WTC11 (cell line): ENCODE data around the gene DENND1B. TPM values are rescaled to one million over a fixed set of nuclear protein-coding genes. Genes with fewer than 3 reads are reported as not detected.

Experiments
- ATAC-seq: fragments of 200-7000 bp; cut with Tn5 transposase; 2 replicates; pipeline ENCODE4 v1.10.0; 2021; ENCODE audit warnings: mild to moderate bottlenecking, moderate library complexity
- CTCF ChIA-PET: fragments of 300-600 bp; sonication (Branson Sonifier 250); formaldehyde crosslinking; loops from one replicate; lab custom pipeline; 2021; ENCODE audit warnings: antibody characterized with exemption; lab: Charles Lee
- POLR2A ChIA-PET: fragments of 350-600 bp; sonication (Branson Sonifier 250); formaldehyde crosslinking; loops from one replicate; lab custom pipeline; 2021; ENCODE audit warnings: antibody characterized with exemption; lab: Charles Lee
- DNase-seq: peaks from one replicate; pipeline ENCODE4 v3.0.0; 2021; ENCODE audit warnings: low spot score
- H3K27ac Mint-ChIP-seq: 2 replicates; pipeline ENCODE4 v1.8.0; 2021; ENCODE audit warnings: mixed read lengths
- H3K27me3 Mint-ChIP-seq: 2 replicates; pipeline ENCODE4 v1.8.0; 2021; ENCODE audit warnings: low read depth, mild to moderate bottlenecking, moderate library complexity, mixed read lengths
- H3K36me3 Mint-ChIP-seq: 2 replicates; pipeline ENCODE4 v1.8.0; 2021; ENCODE audit warnings: mixed read lengths
- H3K4me1 Mint-ChIP-seq: 2 replicates; pipeline ENCODE4 v1.8.0; 2022; ENCODE audit warnings: mixed read lengths
- H3K4me3 Mint-ChIP-seq: 2 replicates; pipeline ENCODE4 v1.8.0; 2021; ENCODE audit warnings: mild to moderate bottlenecking, moderate library complexity, mixed read lengths
- H3K9me3 Mint-ChIP-seq: 2 replicates; pipeline ENCODE4 v1.8.0; 2021; ENCODE audit warnings: mixed read lengths
- CDX4 ChIP-seq: fragments of 250-450 bp; sonication (Bioruptor Pico); IDR thresholded peaks from 2 replicates; pipeline ENCODE4 v1.9.0; 2021; ENCODE audit warnings: moderate library complexity, mild to moderate bottlenecking, inconsistent platforms, borderline replicate concordance
- E2F4 ChIP-seq: sonication (generic); formaldehyde crosslinking; IDR thresholded peaks from 2 replicates; pipeline ENCODE4 v1.8.1; 2022; ENCODE audit warnings: low read depth, mild to moderate bottlenecking, moderate library complexity, missing genetic modification reagents, borderline replicate concordance
- ERG ChIP-seq: fragments of 250-450 bp; sonication (Bioruptor Pico); IDR thresholded peaks from 2 replicates; pipeline ENCODE4 v1.8.0; 2021; ENCODE audit warnings: mild to moderate bottlenecking
- ESRRA ChIP-seq: sonication (generic); formaldehyde crosslinking; IDR thresholded peaks from 2 replicates; pipeline ENCODE4 v1.8.1; 2022; ENCODE audit warnings: mild to moderate bottlenecking, missing genetic modification reagents, borderline replicate concordance
- FOXP1 ChIP-seq: sonication (generic); formaldehyde crosslinking; IDR thresholded peaks from 2 replicates; pipeline ENCODE4 v1.8.0; 2022; ENCODE audit warnings: missing genetic modification reagents, mild to moderate bottlenecking, moderate library complexity, borderline replicate concordance
- GRHL2 ChIP-seq: fragments of 250-450 bp; sonication (Bioruptor Pico); IDR thresholded peaks from 2 replicates; pipeline ENCODE4 v1.8.0; 2022; ENCODE audit warnings: mild to moderate bottlenecking, moderate library complexity; ENCODE audit not compliant: insufficient replicate concordance, severe bottlenecking
- KAT7 ChIP-seq: sonication (generic); formaldehyde crosslinking; IDR thresholded peaks from 2 replicates; pipeline ENCODE4 v1.8.1; 2023; ENCODE audit warnings: missing genetic modification reagents, mild to moderate bottlenecking, borderline replicate concordance
- MXD4 ChIP-seq: fragments of 250-450 bp; sonication (Bioruptor Pico); IDR thresholded peaks from 2 replicates; pipeline ENCODE4 v1.8.0; 2021; ENCODE audit warnings: mild to moderate bottlenecking, moderate library complexity, borderline replicate concordance
- NR1H2 ChIP-seq: sonication (generic); formaldehyde crosslinking; IDR thresholded peaks from 2 replicates; pipeline ENCODE4 v1.9.0; 2021; ENCODE audit warnings: mild to moderate bottlenecking, moderate library complexity, missing genetic modification reagents
- NR2C2 ChIP-seq: sonication (generic); formaldehyde crosslinking; IDR thresholded peaks from 2 replicates; pipeline ENCODE4 v1.8.0; 2022; ENCODE audit warnings: mild to moderate bottlenecking, missing genetic modification reagents
- NR3C1 ChIP-seq: sonication (generic); formaldehyde crosslinking; conservative IDR thresholded peaks from 2 replicates; pipeline ENCODE4 v1.8.1; 2023; ENCODE audit warnings: low read depth, mild to moderate bottlenecking, missing genetic modification reagents
- PRRX2 ChIP-seq: fragments of 250-450 bp; sonication (Bioruptor Pico); IDR thresholded peaks from 2 replicates; pipeline ENCODE4 v1.8.0; 2021; ENCODE audit warnings: mild to moderate bottlenecking
- TCF7 ChIP-seq: sonication (generic); formaldehyde crosslinking; IDR thresholded peaks from 2 replicates; pipeline ENCODE4 v1.8.0; 2022; ENCODE audit warnings: mild to moderate bottlenecking, low read depth, missing genetic modification reagents, moderate library complexity
- ZBTB21 ChIP-seq: sonication (generic); formaldehyde crosslinking; IDR thresholded peaks from 2 replicates; pipeline ENCODE4 v1.8.1; 2023; ENCODE audit warnings: mild to moderate bottlenecking, missing genetic modification reagents, borderline replicate concordance
- ZNF317 ChIP-seq: sonication (generic); formaldehyde crosslinking; IDR thresholded peaks from 2 replicates; pipeline ENCODE4 v1.8.1; 2023; ENCODE audit warnings: low read depth, mild to moderate bottlenecking, moderate library complexity, missing genetic modification reagents, borderline replicate concordance
- ZNF396 ChIP-seq: fragments of 250-450 bp; sonication (Bioruptor Pico); IDR thresholded peaks from 2 replicates; pipeline ENCODE4 v1.8.0; 2021; ENCODE audit warnings: mild to moderate bottlenecking, moderate library complexity, borderline replicate concordance
- total RNA-seq: library from RNA; stranded (reverse); gene quantifications from 3 replicates; pipeline ENCODE4 v1.2.3, GENCODE V29; 2021
- TF ChIP-seq, protein P1 (sequence below): sonication (generic); formaldehyde crosslinking; IDR thresholded peaks from 2 replicates; pipeline ENCODE4 v1.8.0; 2023; ENCODE audit warnings: missing genetic modification reagents, mild to moderate bottlenecking, borderline replicate concordance
- TF ChIP-seq, protein P2 (sequence below): sonication (generic); formaldehyde crosslinking; IDR thresholded peaks from 2 replicates; pipeline ENCODE4 v1.8.1; 2022; ENCODE audit warnings: low read depth, missing genetic modification reagents, borderline replicate concordance
- TF ChIP-seq, protein P3 (sequence below): fragments of 250-450 bp; sonication (Bioruptor Pico); IDR thresholded peaks from 2 replicates; pipeline ENCODE4 v1.9.0; 2021; ENCODE audit warnings: mild to moderate bottlenecking, borderline replicate concordance

DENND1B gene
- total RNA-seq, 1 experiment from 2014 or later: 4.3 TPM

GRCh38 chr1:197706601-197707000 is 68.7 kb downstream of the DENND1B start (continued):
- TF ChIP-seq CDX4 (CRISPR knock-in tag): no peak
- TF ChIP-seq, protein P1, sequence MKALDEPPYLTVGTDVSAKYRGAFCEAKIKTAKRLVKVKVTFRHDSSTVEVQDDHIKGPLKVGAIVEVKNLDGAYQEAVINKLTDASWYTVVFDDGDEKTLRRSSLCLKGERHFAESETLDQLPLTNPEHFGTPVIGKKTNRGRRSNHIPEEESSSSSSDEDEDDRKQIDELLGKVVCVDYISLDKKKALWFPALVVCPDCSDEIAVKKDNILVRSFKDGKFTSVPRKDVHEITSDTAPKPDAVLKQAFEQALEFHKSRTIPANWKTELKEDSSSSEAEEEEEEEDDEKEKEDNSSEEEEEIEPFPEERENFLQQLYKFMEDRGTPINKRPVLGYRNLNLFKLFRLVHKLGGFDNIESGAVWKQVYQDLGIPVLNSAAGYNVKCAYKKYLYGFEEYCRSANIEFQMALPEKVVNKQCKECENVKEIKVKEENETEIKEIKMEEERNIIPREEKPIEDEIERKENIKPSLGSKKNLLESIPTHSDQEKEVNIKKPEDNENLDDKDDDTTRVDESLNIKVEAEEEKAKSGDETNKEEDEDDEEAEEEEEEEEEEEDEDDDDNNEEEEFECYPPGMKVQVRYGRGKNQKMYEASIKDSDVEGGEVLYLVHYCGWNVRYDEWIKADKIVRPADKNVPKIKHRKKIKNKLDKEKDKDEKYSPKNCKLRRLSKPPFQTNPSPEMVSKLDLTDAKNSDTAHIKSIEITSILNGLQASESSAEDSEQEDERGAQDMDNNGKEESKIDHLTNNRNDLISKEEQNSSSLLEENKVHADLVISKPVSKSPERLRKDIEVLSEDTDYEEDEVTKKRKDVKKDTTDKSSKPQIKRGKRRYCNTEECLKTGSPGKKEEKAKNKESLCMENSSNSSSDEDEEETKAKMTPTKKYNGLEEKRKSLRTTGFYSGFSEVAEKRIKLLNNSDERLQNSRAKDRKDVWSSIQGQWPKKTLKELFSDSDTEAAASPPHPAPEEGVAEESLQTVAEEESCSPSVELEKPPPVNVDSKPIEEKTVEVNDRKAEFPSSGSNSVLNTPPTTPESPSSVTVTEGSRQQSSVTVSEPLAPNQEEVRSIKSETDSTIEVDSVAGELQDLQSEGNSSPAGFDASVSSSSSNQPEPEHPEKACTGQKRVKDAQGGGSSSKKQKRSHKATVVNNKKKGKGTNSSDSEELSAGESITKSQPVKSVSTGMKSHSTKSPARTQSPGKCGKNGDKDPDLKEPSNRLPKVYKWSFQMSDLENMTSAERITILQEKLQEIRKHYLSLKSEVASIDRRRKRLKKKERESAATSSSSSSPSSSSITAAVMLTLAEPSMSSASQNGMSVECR (CRISPR knock-in tag): no peak
- TF ChIP-seq NR3C1 (CRISPR knock-in tag): no peak
- TF ChIP-seq ZNF317: no peak
- TF ChIP-seq E2F4: no peak
- no peak for TF ChIP-seq TCF7
- TF ChIP-seq FOXP1: no peak

DNA sequence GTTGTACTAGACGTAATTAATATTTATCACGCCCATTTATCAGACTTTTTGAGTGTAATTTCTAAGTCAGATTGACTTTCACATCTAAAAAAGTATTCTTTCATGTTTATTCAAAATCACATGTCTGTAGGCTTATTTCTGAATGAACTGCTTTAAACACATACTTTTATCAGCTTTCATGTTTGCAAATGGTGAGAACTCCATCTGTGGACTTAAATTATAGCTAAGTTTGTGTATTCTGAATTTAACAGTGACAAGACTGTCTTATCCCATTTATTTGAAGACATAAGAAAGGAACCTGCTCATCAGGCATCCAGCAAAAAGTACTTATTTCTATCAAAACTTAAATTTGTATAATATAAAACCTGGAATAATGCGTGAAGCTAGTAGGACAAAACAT is 69.3 kb downstream of the DENND1B start:
- Mint-ChIP-seq H3K4me3 (no peak overlapping the region), H3K4me1 (peaks cover 2% of the 10 kb centered on the region; the same call in 1 of the 2 replicates), H3K27ac (no peak overlapping the region), H3K9me3 (peaks cover 7% of the 10 kb centered on the region), H3K36me3 (peaks cover 3% of the 10 kb centered on the region), H3K27me3 (no peaks in the 10 kb centered on the region)
- DNase-seq (no peak), ATAC-seq (no peak)
- ChIA-PET CTCF (no interaction called here), POLR2A (no interaction called here)
- TF ChIP-seq MXD4 (no peak), NR2C2 (CRISPR knock-in tag) (no peak), ZNF396 (no peak), ZNF317 (no peak), GRHL2 (CRISPR knock-in tag) (no peak), KAT7 (CRISPR knock-in tag) (no peak), PRRX2 (CRISPR knock-in tag) (no peak), ESRRA (CRISPR knock-in tag) (no peak), ERG (CRISPR knock-in tag) (no peak), ZBTB21 (CRISPR knock-in tag) (no peak), CDX4 (CRISPR knock-in tag) (no peak), NR1H2 (CRISPR knock-in tag) (no peak)
- TF ChIP-seq, protein P2, sequence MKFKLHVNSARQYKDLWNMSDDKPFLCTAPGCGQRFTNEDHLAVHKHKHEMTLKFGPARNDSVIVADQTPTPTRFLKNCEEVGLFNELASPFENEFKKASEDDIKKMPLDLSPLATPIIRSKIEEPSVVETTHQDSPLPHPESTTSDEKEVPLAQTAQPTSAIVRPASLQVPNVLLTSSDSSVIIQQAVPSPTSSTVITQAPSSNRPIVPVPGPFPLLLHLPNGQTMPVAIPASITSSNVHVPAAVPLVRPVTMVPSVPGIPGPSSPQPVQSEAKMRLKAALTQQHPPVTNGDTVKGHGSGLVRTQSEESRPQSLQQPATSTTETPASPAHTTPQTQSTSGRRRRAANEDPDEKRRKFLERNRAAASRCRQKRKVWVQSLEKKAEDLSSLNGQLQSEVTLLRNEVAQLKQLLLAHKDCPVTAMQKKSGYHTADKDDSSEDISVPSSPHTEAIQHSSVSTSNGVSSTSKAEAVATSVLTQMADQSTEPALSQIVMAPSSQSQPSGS (CRISPR knock-in tag): no peak
- TF ChIP-seq, protein P3, sequence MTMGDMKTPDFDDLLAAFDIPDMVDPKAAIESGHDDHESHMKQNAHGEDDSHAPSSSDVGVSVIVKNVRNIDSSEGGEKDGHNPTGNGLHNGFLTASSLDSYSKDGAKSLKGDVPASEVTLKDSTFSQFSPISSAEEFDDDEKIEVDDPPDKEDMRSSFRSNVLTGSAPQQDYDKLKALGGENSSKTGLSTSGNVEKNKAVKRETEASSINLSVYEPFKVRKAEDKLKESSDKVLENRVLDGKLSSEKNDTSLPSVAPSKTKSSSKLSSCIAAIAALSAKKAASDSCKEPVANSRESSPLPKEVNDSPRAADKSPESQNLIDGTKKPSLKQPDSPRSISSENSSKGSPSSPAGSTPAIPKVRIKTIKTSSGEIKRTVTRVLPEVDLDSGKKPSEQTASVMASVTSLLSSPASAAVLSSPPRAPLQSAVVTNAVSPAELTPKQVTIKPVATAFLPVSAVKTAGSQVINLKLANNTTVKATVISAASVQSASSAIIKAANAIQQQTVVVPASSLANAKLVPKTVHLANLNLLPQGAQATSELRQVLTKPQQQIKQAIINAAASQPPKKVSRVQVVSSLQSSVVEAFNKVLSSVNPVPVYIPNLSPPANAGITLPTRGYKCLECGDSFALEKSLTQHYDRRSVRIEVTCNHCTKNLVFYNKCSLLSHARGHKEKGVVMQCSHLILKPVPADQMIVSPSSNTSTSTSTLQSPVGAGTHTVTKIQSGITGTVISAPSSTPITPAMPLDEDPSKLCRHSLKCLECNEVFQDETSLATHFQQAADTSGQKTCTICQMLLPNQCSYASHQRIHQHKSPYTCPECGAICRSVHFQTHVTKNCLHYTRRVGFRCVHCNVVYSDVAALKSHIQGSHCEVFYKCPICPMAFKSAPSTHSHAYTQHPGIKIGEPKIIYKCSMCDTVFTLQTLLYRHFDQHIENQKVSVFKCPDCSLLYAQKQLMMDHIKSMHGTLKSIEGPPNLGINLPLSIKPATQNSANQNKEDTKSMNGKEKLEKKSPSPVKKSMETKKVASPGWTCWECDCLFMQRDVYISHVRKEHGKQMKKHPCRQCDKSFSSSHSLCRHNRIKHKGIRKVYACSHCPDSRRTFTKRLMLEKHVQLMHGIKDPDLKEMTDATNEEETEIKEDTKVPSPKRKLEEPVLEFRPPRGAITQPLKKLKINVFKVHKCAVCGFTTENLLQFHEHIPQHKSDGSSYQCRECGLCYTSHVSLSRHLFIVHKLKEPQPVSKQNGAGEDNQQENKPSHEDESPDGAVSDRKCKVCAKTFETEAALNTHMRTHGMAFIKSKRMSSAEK (CRISPR knock-in tag): no peak
